ENCODE results near the gene DAND5. TPM values are rescaled to one million over a fixed set of nuclear protein-coding genes. Genes with fewer than 3 reads are reported as not detected.
A peak's percentile ranks its signal among the peaks of the same experiment; 100 is the strongest.

DAND5 gene
- total and polyA plus RNA-seq, 9 of the 15 experiments (the other 6 are each of a cell fraction or from before 2014, with no cell fraction given) = 0.22 to 0.83 (median 0.60) TPM

- TF ChIP-seq RNF2 (IDR thresholded peaks at IDR 0.05) (no peak; the same call in 1 of the 2 replicates), PATZ1 (CRISPR knock-in tag; IDR thresholded peaks at IDR 0.05; ENCODE audit: borderline replicate concordance) (no peak), NR2C2 (CRISPR knock-in tag; IDR thresholded peaks at IDR 0.05) (peak; percentile 30; the same call in 1 of the 2 replicates), NR2C2 (tag; IDR thresholded peaks at IDR 0.05) (peak; percentile 65), ZFX (CRISPR knock-in tag; IDR thresholded peaks at IDR 0.05) (peak; percentile 85), PHB (CRISPR knock-in tag; IDR thresholded peaks at IDR 0.05) (peak; percentile 95), MAFG (tag; conservative IDR thresholded peaks at IDR 0.05) (no peak), HNRNPK (IDR thresholded peaks at IDR 0.05; ENCODE audit: low read depth, low read length, poor library complexity, severe bottlenecking) (no peak), HOXB6 (CRISPR knock-in tag; IDR thresholded peaks at IDR 0.05; ENCODE audit: borderline replicate concordance) (no peak), CXXC5 (CRISPR knock-in tag; IDR thresholded peaks at IDR 0.05) (peak; percentile 87), NCOA2 (IDR thresholded peaks at IDR 0.05; ENCODE audit: partially characterized antibody in 2 of 2) (no peak), MXD1 (CRISPR knock-in tag; IDR thresholded peaks at IDR 0.05; ENCODE audit: borderline replicate concordance, poor library complexity, severe bottlenecking) (peak; percentile 67), MAZ (CRISPR knock-in tag; conservative IDR thresholded peaks at IDR 0.05 in 1 of 2, IDR thresholded peaks at IDR 0.05 in 1 of 2) (peak; percentile 100), RBFOX2 (IDR thresholded peaks at IDR 0.05; ENCODE audit: low read depth, low read length) (peak; percentile 100), WHSC1 (IDR thresholded peaks at IDR 0.05; ENCODE audit: low read length) (no peak), SRSF7 (optimal IDR thresholded peaks at IDR 0.05; ENCODE audit: low read depth, low read length) (no peak), ZNF717 (CRISPR knock-in tag; IDR thresholded peaks at IDR 0.05) (no peak), SETDB1 (IDR thresholded peaks at IDR 0.05; ENCODE audit: low read length) (no peak), E2F8 (IDR thresholded peaks at IDR 0.05; ENCODE audit: low read depth, partially characterized antibody) (peak; percentile 69), TCF3 (CRISPR knock-in tag; IDR thresholded peaks at IDR 0.05) (no peak; the same call in 1 of the 2 replicates), ZFP30 (CRISPR knock-in tag; IDR thresholded peaks at IDR 0.05; ENCODE audit: borderline replicate concordance) (no peak)
These were observed 31.2 kb upstream of the DAND5 start, which contains the start of gene CALR (continued) for GRCh38 chr19:12937927-12938778.

Measured in K562 (cell line).